ENCODE data around the gene PVR.
"Not testable (repeated sequence)": the region's sequence is repeated elsewhere in the genome, so short reads cannot be mapped to it uniquely, and the experiment has no call there.

- not testable (repeated sequence) for TF ChIP-seq CTCF (conservative IDR thresholded peaks at IDR 0.05; ENCODE audit: low read length); EZH2phosphoT487 (IDR thresholded peaks at IDR 0.05; ENCODE audit: borderline replicate concordance, low read depth, low read length)
These were observed 12.1 kb upstream of the PVR start for GRCh38 chr19:44631611-44632010.
